ENCODE data around the gene PLPPR1. TPM values are rescaled to one million over a fixed set of nuclear protein-coding genes. Genes with fewer than 3 reads are reported as not detected.
"Not testable (repeated sequence)": the region's sequence is repeated elsewhere in the genome, so short reads cannot be mapped to it uniquely, and the experiment has no call there.

PLPPR1 gene
- total RNA-seq, 1 donor = not detected

GRCh38 chr9:101119206-101119819 lies 90.8 kb downstream of the PLPPR1 start:
- peak in 2 of 3 donors; percentile 5 for DNase-seq (ENCODE audit: low read depth in 2 of 3, low spot score in 2 of 3)

- no peak for DNase-seq (ENCODE audit: low read depth in 2 of 3, low spot score in 2 of 3)
Measured at GRCh38 chr9:101121836-101122399, 93.4 kb downstream of the PLPPR1 start.

- no peak for DNase-seq (ENCODE audit: low read depth in 2 of 3, low spot score in 2 of 3)
Measured at GRCh38 chr9:101126556-101126955, 98.0 kb downstream of the PLPPR1 start.

- not testable (repeated sequence) for DNase-seq (ENCODE audit: low read depth in 2 of 3, low spot score in 2 of 3)
Measured at GRCh38 chr9:101127369-101127768, 98.8 kb downstream of the PLPPR1 start.

- DNase-seq (ENCODE audit: low read depth in 2 of 3, low spot score in 2 of 3) = no peak
Measured at GRCh38 chr9:101128623-101129022, 100.1 kb downstream of the PLPPR1 start.

- DNase-seq (ENCODE audit: low read depth in 2 of 3, low spot score in 2 of 3) = no peak
Measured at GRCh38 chr9:101130054-101130453, 101.5 kb downstream of the PLPPR1 start.

GRCh38 chr9:101131326-101131725 lies 102.8 kb downstream of the PLPPR1 start:
- DNase-seq (ENCODE audit: low read depth in 2 of 3, low spot score in 2 of 3) = no peak

GRCh38 chr9:101132801-101133200 lies 104.3 kb downstream of the PLPPR1 start:
- no peak for DNase-seq (ENCODE audit: low read depth in 2 of 3, low spot score in 2 of 3)

- no peak for DNase-seq (ENCODE audit: low read depth in 2 of 3, low spot score in 2 of 3)
Measured at GRCh38 chr9:101138509-101138908, 110.0 kb downstream of the PLPPR1 start.

GRCh38 chr9:101139082-101139481 lies 110.6 kb downstream of the PLPPR1 start:
- no peak for DNase-seq (ENCODE audit: low read depth in 2 of 3, low spot score in 2 of 3)

GRCh38 chr9:101140764-101141163 lies 112.2 kb downstream of the PLPPR1 start:
- DNase-seq (ENCODE audit: low read depth in 2 of 3, low spot score in 2 of 3) = no peak

GRCh38 chr9:101146508-101146907 lies 118.0 kb downstream of the PLPPR1 start:
- no peak for DNase-seq (ENCODE audit: low read depth in 2 of 3, low spot score in 2 of 3)

- no peak for DNase-seq (ENCODE audit: low read depth in 2 of 3, low spot score in 2 of 3)
Measured at GRCh38 chr9:101148344-101148743, 119.8 kb downstream of the PLPPR1 start.

- DNase-seq (ENCODE audit: low read depth in 2 of 3, low spot score in 2 of 3) = no peak
Measured at GRCh38 chr9:101158361-101158760, 129.8 kb downstream of the PLPPR1 start.

GRCh38 chr9:101162231-101162630 lies 133.7 kb downstream of the PLPPR1 start:
- no peak for DNase-seq (ENCODE audit: low read depth in 2 of 3, low spot score in 2 of 3)

GRCh38 chr9:101165131-101165530 lies 136.6 kb downstream of the PLPPR1 start:
- no peak for DNase-seq (ENCODE audit: low read depth in 2 of 3, low spot score in 2 of 3)

GRCh38 chr9:101167490-101168134 lies 139.1 kb downstream of the PLPPR1 start:
- DNase-seq (ENCODE audit: low read depth in 2 of 3, low spot score in 2 of 3) = no peak

- no peak for DNase-seq (ENCODE audit: low read depth in 2 of 3, low spot score in 2 of 3)
Measured at GRCh38 chr9:101172616-101173015, 144.1 kb downstream of the PLPPR1 start.

GRCh38 chr9:101173907-101174306 lies 145.4 kb downstream of the PLPPR1 start:
- no peak for DNase-seq (ENCODE audit: low read depth in 2 of 3, low spot score in 2 of 3)

GRCh38 chr9:101176384-101176783 lies 147.9 kb downstream of the PLPPR1 start:
- no peak for DNase-seq (ENCODE audit: low read depth in 2 of 3, low spot score in 2 of 3)

- DNase-seq (ENCODE audit: low read depth in 2 of 3, low spot score in 2 of 3) = no peak
Measured at GRCh38 chr9:101184813-101185278, 156.3 kb downstream of the PLPPR1 start.

GRCh38 chr9:101191723-101192122 lies 163.2 kb downstream of the PLPPR1 start:
- no peak for DNase-seq (ENCODE audit: low read depth in 2 of 3, low spot score in 2 of 3)

Measured in hematopoietic multipotent progenitor cell (in vitro differentiated cells).